A549 (cell line): ENCODE measurements around the gene TMEM161A. TPM values are rescaled to one million over a fixed set of nuclear protein-coding genes. Genes with fewer than 3 reads are reported as not detected.

Source experiments
- ATAC-seq, 2 experiments: fragments of 200-7000 bp in 1 of 2; fragments of >200 bp in 1 of 2; cut with Nextera tagmentation in 1 of 2; cut with Tn5 transposase in 1 of 2; 3 replicates each; pipeline versions ENCODE4 v1.8.0 to v1.9.1; 2018 to 2020; ENCODE audit warnings: mild to moderate bottlenecking in 1 of 2, moderate library complexity in 1 of 2
- CTCF ChIA-PET: fragments of 300-600 bp; sonication (Branson Sonifier 250); formaldehyde crosslinking; extraction: SDS; loops from one replicate; lab custom pipeline; 2021; ENCODE audit warnings: antibody characterized with exemption, inconsistent platforms; lab: Yijun Ruan, JAX
- POLR2A ChIA-PET: fragments of 350-600 bp; formaldehyde crosslinking; extraction: SDS; loops from one replicate; lab custom pipeline; 2021; ENCODE audit warnings: antibody characterized with exemption, inconsistent platforms; lab: Yijun Ruan, JAX
- DNase-seq, 2 experiments: peaks; one replicate each; pipeline versions ENCODE4 v3.0.0 to v3.0.0-alpha.2; 2011 to 2016; ENCODE audit warnings: low read depth in 1 of 2, low spot score in 1 of 2
- FAIRE-seq: peaks from 2 replicates; lab custom pipeline; 2011; peaks lifted over from hg19 to GRCh38; lab: Jason Lieb, UNC
- H3K27ac ChIP-seq, 2 experiments: fragments of >200 bp; sonication (Bioruptor Twin); formaldehyde crosslinking; 3 replicates each; pipeline ENCODE4 v1.5.1; 2016 to 2017
- H3K4me1 ChIP-seq: fragments of >200 bp; sonication (Bioruptor Twin); formaldehyde crosslinking; 3 replicates; pipeline ENCODE4 v1.6.1; 2016
- H3K4me2 ChIP-seq: fragments of >200 bp; sonication (Bioruptor Twin); formaldehyde crosslinking; 3 replicates; pipeline ENCODE4 v1.6.1; 2016
- H3K4me3 ChIP-seq: fragments of >200 bp; sonication (Bioruptor Twin); formaldehyde crosslinking; 3 replicates; pipeline ENCODE4 v1.5.1; 2016
- H3K9me3 ChIP-seq: fragments of >200 bp; sonication (Bioruptor Twin); formaldehyde crosslinking; 3 replicates; pipeline ENCODE4 v1.6.1; 2016
- BHLHE40 ChIP-seq: IDR thresholded peaks from 2 replicates; pipeline ENCODE4 v1.6.1; 2012; ENCODE audit warnings: low read depth, low read length, inconsistent platforms
- CBX2 ChIP-seq: fragments of 200-600 bp; sonication (generic); IDR thresholded peaks from 2 replicates; pipeline ENCODE4 v1.6.1; 2016; ENCODE audit warnings: low read depth, mild to moderate bottlenecking, borderline replicate concordance
- CEBPB ChIP-seq, 2 experiments: fragments of >200 bp in 1 of 2; sonication (Bioruptor Twin) in 1 of 2; formaldehyde crosslinking in 1 of 2; IDR thresholded peaks; 2 replicates each; pipeline ENCODE4 v1.6.1; 2012 to 2016
- EHF ChIP-seq: fragments of 250-450 bp; sonication (Bioruptor Pico); IDR thresholded peaks from 2 replicates; pipeline ENCODE4 v1.5.0; 2020; ENCODE audit warnings: mild to moderate bottlenecking
- EHMT2 ChIP-seq: fragments of 200-600 bp; sonication (generic); IDR thresholded peaks from 2 replicates; pipeline ENCODE4 v1.6.1; 2016; ENCODE audit warnings: antibody characterized with exemption, low read depth, mild to moderate bottlenecking, moderate library complexity
- FOSL2 ChIP-seq, 2 experiments: fragments of 450-650 bp in 1 of 2; fragments of >200 bp in 1 of 2; sonication (Bioruptor Twin) in 1 of 2; formaldehyde crosslinking; IDR thresholded peaks; 2 replicates each; pipeline versions ENCODE4 v1.5.0 to v1.6.1; 2016 to 2020; ENCODE audit warnings: mild to moderate bottlenecking in 1 of 2, moderate library complexity in 1 of 2
- FOXS1 ChIP-seq: fragments of 250-450 bp; sonication (Bioruptor Pico); IDR thresholded peaks from 2 replicates; pipeline ENCODE4 v1.5.0; 2020; ENCODE audit warnings: mild to moderate bottlenecking, moderate library complexity
- HEYL ChIP-seq: fragments of 250-450 bp; sonication (Bioruptor Pico); IDR thresholded peaks from 2 replicates; pipeline ENCODE4 v1.8.0; 2021; ENCODE audit warnings: mild to moderate bottlenecking, moderate library complexity
- JUN ChIP-seq, 2 experiments: fragments of >200 bp; sonication (Bioruptor Twin); formaldehyde crosslinking; IDR thresholded peaks; 2 replicates in 1 of 2; 3 replicates in 1 of 2; pipeline ENCODE4 v1.6.1; 2016 to 2017
- MYC ChIP-seq: IDR thresholded peaks from 2 replicates; pipeline ENCODE4 v1.6.1; 2012; ENCODE audit warnings: mild to moderate bottlenecking, inconsistent platforms, low read length, improper control_type of control experiment, borderline replicate concordance
- NFE2L2 ChIP-seq: fragments of 150-350 bp; conservative IDR thresholded peaks from 2 replicates; pipeline ENCODE4 v1.6.1; 2014; ENCODE audit warnings: low read length
- NR3C1 ChIP-seq: fragments of >200 bp; sonication (Bioruptor Twin); formaldehyde crosslinking; IDR thresholded peaks from 3 replicates; pipeline ENCODE4 v1.6.1; 2017
- POLR2AphosphoS2 ChIP-seq: conservative IDR thresholded peaks from 2 replicates; pipeline ENCODE4 v1.6.1; 2012; ENCODE audit warnings: low read length, improper control_type of control experiment, inconsistent platforms
- RAD21 ChIP-seq, 2 experiments: fragments of >200 bp in 1 of 2; sonication (Bioruptor Twin) in 1 of 2; formaldehyde crosslinking in 1 of 2; IDR thresholded peaks in 1 of 2; conservative IDR thresholded peaks in 1 of 2; 2 replicates in 1 of 2; 3 replicates in 1 of 2; pipeline ENCODE4 v1.6.1; 2012 to 2018; ENCODE audit warnings: inconsistent platforms in 1 of 2
- RARB ChIP-seq: fragments of 250-450 bp; sonication (Bioruptor Pico); IDR thresholded peaks from 2 replicates; pipeline ENCODE4 v1.8.0; 2021; ENCODE audit warnings: mild to moderate bottlenecking, moderate library complexity
- RCOR1 ChIP-seq: fragments of 150-350 bp; IDR thresholded peaks from 2 replicates; pipeline ENCODE4 v1.6.1; 2014; ENCODE audit warnings: antibody characterized with exemption, low read length, low read depth
- RFX5 ChIP-seq: fragments of 450-650 bp; IDR thresholded peaks from 2 replicates; pipeline ENCODE4 v1.7.1; 2014; ENCODE audit warnings: antibody characterized with exemption, mild to moderate bottlenecking, moderate library complexity
- SMC3 ChIP-seq: fragments of >200 bp; sonication (Bioruptor Twin); formaldehyde crosslinking; IDR thresholded peaks from 3 replicates; pipeline ENCODE4 v1.6.1; 2018; ENCODE audit warnings: inconsistent platforms
- TP53 ChIP-seq: fragments of 250-450 bp; sonication (Bioruptor Pico); IDR thresholded peaks from 2 replicates; pipeline ENCODE4 v1.5.0; 2021; ENCODE audit warnings: mild to moderate bottlenecking, moderate library complexity
- ZC3H11A ChIP-seq: fragments of 450-650 bp; IDR thresholded peaks from 2 replicates; pipeline ENCODE4 v1.6.1; 2014; ENCODE audit warnings: antibody characterized with exemption, mild to moderate bottlenecking
- ZNF302 ChIP-seq: fragments of 250-450 bp; sonication (Bioruptor Pico); IDR thresholded peaks from 2 replicates; pipeline ENCODE4 v1.9.0; 2021; ENCODE audit warnings: inconsistent platforms, mild to moderate bottlenecking, moderate library complexity
- ZSCAN20 ChIP-seq: fragments of 250-450 bp; sonication (Bioruptor Pico); IDR thresholded peaks from 2 replicates; pipeline ENCODE4 v1.8.0; 2022; ENCODE audit warnings: mild to moderate bottlenecking, moderate library complexity
- WGBS: methylation state at CpG from one replicate; pipeline ENCODE4 v1.1.6; 2017; ENCODE audit errors: missing lambda C conversion rate; 5-methylcytosine and 5-hydroxymethylcytosine counted together
- polyA plus RNA-seq, 4 experiments: library from polyadenylated mRNA; depleted of rRNA in 3 of 4; stranded (reverse); fragments of >200 nt; fragmentation: RNase III in 1 of 4; extraction: RNeasy Plus Mini Kit Qiagen cat#74134 plus additional on column Dnase treatment in 1 of 4; gene quantifications; 2 replicates in 3 of 4; 3 replicates in 1 of 4; pipeline ENCODE4 v1.2.3, GENCODE V29; 2011 to 2017
- TF ChIP-seq, protein P1 (sequence below): IDR thresholded peaks from 2 replicates; pipeline ENCODE4 v1.6.1; 2012
- TF ChIP-seq, protein P2 (sequence below): IDR thresholded peaks from 2 replicates; pipeline ENCODE4 v1.6.1; 2012
- TF ChIP-seq, protein P3 (sequence below): fragments of 150-350 bp; IDR thresholded peaks from 2 replicates; pipeline ENCODE4 v1.6.1; 2014; ENCODE audit warnings: low read depth, mild to moderate bottlenecking, low read length
- TF ChIP-seq, protein P4 (sequence below): fragments of >200 bp; sonication (Bioruptor Twin); formaldehyde crosslinking; IDR thresholded peaks from 3 replicates; pipeline ENCODE4 v1.6.1; 2016
- TF ChIP-seq, protein P5 (sequence below): fragments of 250-450 bp; sonication (Bioruptor Pico); IDR thresholded peaks from 2 replicates; pipeline ENCODE4 v1.5.0; 2020; ENCODE audit warnings: low read depth, mild to moderate bottlenecking, moderate library complexity
- TF ChIP-seq, protein P6 (sequence below): fragments of 200-600 bp; sonication (generic); IDR thresholded peaks from 2 replicates; pipeline ENCODE4 v1.6.1; 2016; ENCODE audit warnings: antibody characterized with exemption, mild to moderate bottlenecking, moderate library complexity

Gene TMEM161A
- polyA plus RNA-seq, 2 of the 4 experiments (the other 2 are of a cell fraction), result 19.3 to 22.1 TPM

DNA sequence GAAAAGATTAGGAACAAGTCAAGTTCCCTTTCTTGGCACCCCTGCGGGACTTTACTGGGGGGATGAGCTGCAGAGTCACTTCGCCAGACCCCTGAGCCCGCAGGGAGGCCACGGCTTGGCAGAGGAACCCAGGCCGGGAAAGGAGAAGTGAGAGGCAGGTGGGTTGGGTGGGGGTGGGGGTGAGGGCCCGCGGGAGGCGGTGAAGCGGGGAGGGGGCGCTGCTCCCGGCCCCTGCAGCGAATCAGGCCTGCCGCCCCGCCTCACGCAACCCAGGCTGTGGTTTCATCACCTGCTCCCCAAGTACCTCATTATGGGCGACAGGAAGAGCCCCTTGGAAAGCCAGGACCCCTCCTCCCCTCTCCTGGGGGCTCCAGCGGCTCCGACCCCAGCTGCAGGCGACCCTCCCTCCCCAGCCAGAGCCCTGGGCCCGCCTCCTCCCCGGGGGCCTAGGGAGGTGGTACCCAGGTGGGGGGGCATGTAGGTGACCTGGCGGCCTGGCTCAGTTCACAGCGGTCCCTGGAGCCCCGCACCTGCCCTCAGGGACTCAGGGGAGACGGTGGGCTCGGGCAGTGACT lies 22.3 kb upstream of the TMEM161A start:
- 87% methylated on average over 4 of the region's 26 CpGs for WGBS
- H3K27ac ChIP-seq, result 0 out of 6 replicates have a peak overlapping the region, but pooled peaks of 1 of the 2 experiments have one; percentile 28
- TF ChIP-seq JUN (IDR thresholded peaks at IDR 0.05), result no peak
- TF ChIP-seq RAD21 (conservative IDR thresholded peaks at IDR 0.05 in 1 of 2, IDR thresholded peaks at IDR 0.05 in 1 of 2), result no peak
- no peak for TF ChIP-seq ZSCAN20 (CRISPR knock-in tag)
- TF ChIP-seq, protein P1, sequence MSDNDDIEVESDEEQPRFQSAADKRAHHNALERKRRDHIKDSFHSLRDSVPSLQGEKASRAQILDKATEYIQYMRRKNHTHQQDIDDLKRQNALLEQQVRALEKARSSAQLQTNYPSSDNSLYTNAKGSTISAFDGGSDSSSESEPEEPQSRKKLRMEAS, result no peak
- TF ChIP-seq, protein P2, sequence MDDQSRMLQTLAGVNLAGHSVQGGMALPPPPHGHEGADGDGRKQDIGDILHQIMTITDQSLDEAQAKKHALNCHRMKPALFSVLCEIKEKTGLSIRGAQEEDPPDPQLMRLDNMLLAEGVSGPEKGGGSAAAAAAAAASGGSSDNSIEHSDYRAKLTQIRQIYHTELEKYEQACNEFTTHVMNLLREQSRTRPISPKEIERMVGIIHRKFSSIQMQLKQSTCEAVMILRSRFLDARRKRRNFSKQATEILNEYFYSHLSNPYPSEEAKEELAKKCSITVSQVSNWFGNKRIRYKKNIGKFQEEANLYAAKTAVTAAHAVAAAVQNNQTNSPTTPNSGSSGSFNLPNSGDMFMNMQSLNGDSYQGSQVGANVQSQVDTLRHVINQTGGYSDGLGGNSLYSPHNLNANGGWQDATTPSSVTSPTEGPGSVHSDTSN, result no peak
- TF ChIP-seq EHMT2, result no peak
- TF ChIP-seq, protein P3, sequence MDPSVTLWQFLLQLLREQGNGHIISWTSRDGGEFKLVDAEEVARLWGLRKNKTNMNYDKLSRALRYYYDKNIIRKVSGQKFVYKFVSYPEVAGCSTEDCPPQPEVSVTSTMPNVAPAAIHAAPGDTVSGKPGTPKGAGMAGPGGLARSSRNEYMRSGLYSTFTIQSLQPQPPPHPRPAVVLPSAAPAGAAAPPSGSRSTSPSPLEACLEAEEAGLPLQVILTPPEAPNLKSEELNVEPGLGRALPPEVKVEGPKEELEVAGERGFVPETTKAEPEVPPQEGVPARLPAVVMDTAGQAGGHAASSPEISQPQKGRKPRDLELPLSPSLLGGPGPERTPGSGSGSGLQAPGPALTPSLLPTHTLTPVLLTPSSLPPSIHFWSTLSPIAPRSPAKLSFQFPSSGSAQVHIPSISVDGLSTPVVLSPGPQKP, result no peak
- TF ChIP-seq CBX2, result no peak
- TF ChIP-seq SMC3, result no peak
- TF ChIP-seq RFX5, result no peak
- no peak for TF ChIP-seq FOSL2 (IDR thresholded peaks at IDR 0.05)
- TF ChIP-seq FOSL2 (CRISPR knock-in tag; IDR thresholded peaks at IDR 0.05), result no peak
- TF ChIP-seq POLR2AphosphoS2, result no peak
- no peak for TF ChIP-seq HEYL (CRISPR knock-in tag)
- TF ChIP-seq NR3C1, result no peak
- no peak for TF ChIP-seq ZNF302
- no peak for TF ChIP-seq RCOR1
- TF ChIP-seq CEBPB (IDR thresholded peaks at IDR 0.05), result no peak
- TF ChIP-seq, protein P4, sequence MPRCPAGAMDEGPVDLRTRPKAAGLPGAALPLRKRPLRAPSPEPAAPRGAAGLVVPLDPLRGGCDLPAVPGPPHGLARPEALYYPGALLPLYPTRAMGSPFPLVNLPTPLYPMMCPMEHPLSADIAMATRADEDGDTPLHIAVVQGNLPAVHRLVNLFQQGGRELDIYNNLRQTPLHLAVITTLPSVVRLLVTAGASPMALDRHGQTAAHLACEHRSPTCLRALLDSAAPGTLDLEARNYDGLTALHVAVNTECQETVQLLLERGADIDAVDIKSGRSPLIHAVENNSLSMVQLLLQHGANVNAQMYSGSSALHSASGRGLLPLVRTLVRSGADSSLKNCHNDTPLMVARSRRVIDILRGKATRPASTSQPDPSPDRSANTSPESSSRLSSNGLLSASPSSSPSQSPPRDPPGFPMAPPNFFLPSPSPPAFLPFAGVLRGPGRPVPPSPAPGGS, result no peak
- no peak for TF ChIP-seq BHLHE40
- no peaks in the 10 kb centered on the region for H3K4me1 ChIP-seq
- H3K9me3 ChIP-seq, result no peaks in the 10 kb centered on the region
- no peak for DNase-seq
- CTCF ChIA-PET, result interaction anchor here (1.4 to 1.9 kb wide), 2 partner anchors 14 kb away, joined by 7 to 8 read pairs; no protein-coding TSS in a partner anchor
- H3K4me2 ChIP-seq, result no peak overlapping the region
- POLR2A ChIA-PET, result no interaction called here
- ATAC-seq, result no peak
- FAIRE-seq, result no peak
- H3K4me3 ChIP-seq, result no peak overlapping the region

DNA sequence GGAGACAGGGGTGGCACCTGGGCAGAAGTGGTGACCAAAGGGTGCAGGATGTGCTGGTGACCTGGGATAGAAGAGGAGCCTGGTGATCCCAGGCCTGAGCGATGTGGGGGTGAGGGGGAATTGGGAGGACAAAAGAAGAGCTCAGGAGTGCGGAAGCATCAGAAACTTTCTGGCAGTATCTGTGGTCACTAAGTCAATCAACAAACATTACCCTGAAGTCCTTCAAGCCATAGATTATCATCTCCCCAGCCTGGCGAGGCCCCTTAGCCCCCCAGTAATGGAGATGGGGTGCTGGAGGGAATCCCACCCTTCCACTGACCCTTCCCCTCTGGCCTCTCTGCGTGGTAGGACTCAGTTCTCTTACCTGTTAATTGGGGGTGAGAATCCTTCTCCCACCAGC lies 21.3 kb upstream of the TMEM161A start:
- Histone ChIP-seq H3K4me1 (no peaks in the 10 kb centered on the region), H3K9me3 (no peaks in the 10 kb centered on the region), H3K4me3 (no peak overlapping the region), H3K27ac (no peak overlapping the region), H3K4me2 (no peak overlapping the region)
- TF ChIP-seq NFE2L2, result no peak
- TF ChIP-seq MYC, result no peak
- TF ChIP-seq TP53 (CRISPR knock-in tag), result no peak
- TF ChIP-seq FOSL2 (IDR thresholded peaks at IDR 0.05), result no peak
- no peak for TF ChIP-seq FOSL2 (CRISPR knock-in tag; IDR thresholded peaks at IDR 0.05)
- no peak for TF ChIP-seq ZC3H11A
- no peak for TF ChIP-seq EHF (CRISPR knock-in tag)
- TF ChIP-seq JUN (IDR thresholded peaks at IDR 0.05), result no peak
- TF ChIP-seq, protein P5, sequence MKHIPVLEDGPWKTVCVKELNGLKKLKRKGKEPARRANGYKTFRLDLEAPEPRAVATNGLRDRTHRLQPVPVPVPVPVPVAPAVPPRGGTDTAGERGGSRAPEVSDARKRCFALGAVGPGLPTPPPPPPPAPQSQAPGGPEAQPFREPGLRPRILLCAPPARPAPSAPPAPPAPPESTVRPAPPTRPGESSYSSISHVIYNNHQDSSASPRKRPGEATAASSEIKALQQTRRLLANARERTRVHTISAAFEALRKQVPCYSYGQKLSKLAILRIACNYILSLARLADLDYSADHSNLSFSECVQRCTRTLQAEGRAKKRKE (CRISPR knock-in tag), result no peak
- no peak for TF ChIP-seq RARB (CRISPR knock-in tag)
- TF ChIP-seq RFX5, result no peak
- TF ChIP-seq FOXS1, result no peak
- TF ChIP-seq, protein P6, sequence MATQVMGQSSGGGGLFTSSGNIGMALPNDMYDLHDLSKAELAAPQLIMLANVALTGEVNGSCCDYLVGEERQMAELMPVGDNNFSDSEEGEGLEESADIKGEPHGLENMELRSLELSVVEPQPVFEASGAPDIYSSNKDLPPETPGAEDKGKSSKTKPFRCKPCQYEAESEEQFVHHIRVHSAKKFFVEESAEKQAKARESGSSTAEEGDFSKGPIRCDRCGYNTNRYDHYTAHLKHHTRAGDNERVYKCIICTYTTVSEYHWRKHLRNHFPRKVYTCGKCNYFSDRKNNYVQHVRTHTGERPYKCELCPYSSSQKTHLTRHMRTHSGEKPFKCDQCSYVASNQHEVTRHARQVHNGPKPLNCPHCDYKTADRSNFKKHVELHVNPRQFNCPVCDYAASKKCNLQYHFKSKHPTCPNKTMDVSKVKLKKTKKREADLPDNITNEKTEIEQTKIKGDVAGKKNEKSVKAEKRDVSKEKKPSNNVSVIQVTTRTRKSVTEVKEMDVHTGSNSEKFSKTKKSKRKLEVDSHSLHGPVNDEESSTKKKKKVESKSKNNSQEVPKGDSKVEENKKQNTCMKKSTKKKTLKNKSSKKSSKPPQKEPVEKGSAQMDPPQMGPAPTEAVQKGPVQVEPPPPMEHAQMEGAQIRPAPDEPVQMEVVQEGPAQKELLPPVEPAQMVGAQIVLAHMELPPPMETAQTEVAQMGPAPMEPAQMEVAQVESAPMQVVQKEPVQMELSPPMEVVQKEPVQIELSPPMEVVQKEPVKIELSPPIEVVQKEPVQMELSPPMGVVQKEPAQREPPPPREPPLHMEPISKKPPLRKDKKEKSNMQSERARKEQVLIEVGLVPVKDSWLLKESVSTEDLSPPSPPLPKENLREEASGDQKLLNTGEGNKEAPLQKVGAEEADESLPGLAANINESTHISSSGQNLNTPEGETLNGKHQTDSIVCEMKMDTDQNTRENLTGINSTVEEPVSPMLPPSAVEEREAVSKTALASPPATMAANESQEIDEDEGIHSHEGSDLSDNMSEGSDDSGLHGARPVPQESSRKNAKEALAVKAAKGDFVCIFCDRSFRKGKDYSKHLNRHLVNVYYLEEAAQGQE, result no peak
- FAIRE-seq (no peak), ATAC-seq (no peak), DNase-seq (no peak)
- ChIA-PET POLR2A (no interaction called here), CTCF (interaction anchor here (1.4 kb wide), 1 partner anchor 13 kb away, joined by 8 read pairs; no protein-coding TSS in a partner anchor)
- WGBS, result 81% methylated on average over 4 of the region's 4 CpGs
